ENCODE measurements around the gene MRTFA. TPM values are rescaled to one million over a fixed set of nuclear protein-coding genes. Genes with fewer than 3 reads are reported as not detected.
"Not testable (repeated sequence)": the region's sequence is repeated elsewhere in the genome, so short reads cannot be mapped to it uniquely, and the experiment has no call there.

The MRTFA gene
- polyA plus RNA-seq, 3 donors: 15.3 to 19.7 (median 15.8) TPM

- WGBS, 3 donors: 91 to 100% (median 92%) methylated on average over 1 of the region's 1 CpG
- no peak overlapping the region for H3K27ac ChIP-seq (ENCODE audit: low read depth, low read length)
Observed at GRCh38 chr22:40610329-40610850, 26.1 kb downstream of the MRTFA start.

- no peak overlapping the region for H3K27ac ChIP-seq (ENCODE audit: low read depth, low read length)
- 63 to 70% (median 69%) methylated on average over 3 of the region's 3 CpGs for WGBS, 3 donors
Observed at GRCh38 chr22:40609216-40609615, 27.3 kb downstream of the MRTFA start.

DNA sequence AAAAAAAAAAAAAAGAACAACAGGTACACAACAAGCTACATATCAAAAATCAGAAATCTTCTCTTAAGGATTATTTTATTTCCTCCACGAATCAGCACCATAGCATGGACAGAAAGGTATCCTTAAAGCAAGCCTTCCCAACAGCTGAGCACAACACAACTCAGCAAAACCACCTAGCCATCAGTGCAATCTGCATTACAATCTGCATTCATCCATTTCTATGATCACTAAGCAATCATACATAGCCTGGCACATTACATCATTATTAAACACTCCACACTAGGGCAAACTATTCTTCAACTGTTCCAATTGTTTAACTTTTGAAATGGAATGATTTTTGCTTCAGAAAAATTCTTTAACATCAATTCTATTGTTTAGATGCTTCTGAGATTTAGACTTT is 29.0 kb downstream of the MRTFA start:
- H3K27ac ChIP-seq (ENCODE audit: low read depth, low read length): no peak overlapping the region
- 64 to 88% (median 86%) methylated on average over 1 of the region's 1 CpG for WGBS, 3 donors

DNA sequence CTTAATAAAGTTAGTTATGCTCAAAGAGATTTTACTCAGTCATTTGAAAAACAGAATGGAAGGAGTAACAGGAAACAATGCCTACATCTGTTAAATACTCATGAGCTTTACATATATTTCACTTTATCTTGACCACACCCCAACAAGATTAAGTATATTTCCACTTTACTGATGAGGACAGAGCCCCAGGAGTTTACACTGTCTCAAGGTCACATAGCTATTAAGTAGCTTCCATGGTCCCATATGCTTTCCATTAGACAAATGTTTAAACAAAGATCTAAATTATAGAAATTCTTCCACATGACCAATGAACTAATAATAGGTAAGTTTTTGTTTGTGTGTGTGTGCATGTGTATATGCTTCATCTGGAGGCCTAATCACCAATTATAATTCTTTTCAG is 30.2 kb downstream of the MRTFA start:
- no peak overlapping the region for H3K27ac ChIP-seq (ENCODE audit: low read depth, low read length)

- 6 to 48% (median 42%) methylated on average over 1 of the region's 1 CpG for WGBS, 3 donors
- H3K27ac ChIP-seq (ENCODE audit: low read depth, low read length): no peak overlapping the region
Observed at GRCh38 chr22:40605761-40606160, 30.8 kb downstream of the MRTFA start.

- no peak overlapping the region for H3K27ac ChIP-seq (ENCODE audit: low read depth, low read length)
- WGBS, 3 donors: 39 to 67% (median 51%) methylated on average over 4 of the region's 4 CpGs
Observed at GRCh38 chr22:40603088-40603605, 33.4 kb downstream of the MRTFA start.

GRCh38 chr22:40602231-40602630 is 34.3 kb downstream of the MRTFA start:
- H3K27ac ChIP-seq (ENCODE audit: low read depth, low read length): no peak overlapping the region
- 67 to 76% (median 76%) methylated on average over 1 of the region's 1 CpG for WGBS, 3 donors

- H3K27ac ChIP-seq (ENCODE audit: low read depth, low read length): no peak overlapping the region
- 97 to 99% (median 98%) methylated on average over 6 of the region's 6 CpGs for WGBS, 3 donors
Observed at GRCh38 chr22:40599731-40600130, 36.8 kb downstream of the MRTFA start.

DNA sequence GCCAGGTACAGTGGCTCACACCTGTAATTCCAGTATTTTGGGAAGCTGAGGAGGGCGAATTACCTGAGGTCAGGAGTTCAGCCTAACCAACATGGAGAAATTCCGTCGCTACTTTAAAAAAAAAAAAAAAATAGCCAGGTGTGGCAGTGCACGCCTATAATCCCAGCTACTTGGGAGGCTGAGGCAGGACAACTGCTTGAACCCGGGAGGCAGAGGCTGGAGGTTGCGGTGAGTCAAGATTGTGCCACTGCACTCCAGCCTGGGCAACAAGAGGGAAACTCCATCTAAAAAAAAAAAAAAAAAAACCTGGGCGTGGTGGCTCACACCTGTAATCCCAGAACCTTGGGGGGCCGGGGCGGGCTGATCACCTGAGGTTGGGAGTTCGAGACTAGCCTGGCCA is 37.8 kb downstream of the MRTFA start:
- 83 to 97% (median 97%) methylated on average over 10 of the region's 10 CpGs for WGBS, 3 donors

DNA sequence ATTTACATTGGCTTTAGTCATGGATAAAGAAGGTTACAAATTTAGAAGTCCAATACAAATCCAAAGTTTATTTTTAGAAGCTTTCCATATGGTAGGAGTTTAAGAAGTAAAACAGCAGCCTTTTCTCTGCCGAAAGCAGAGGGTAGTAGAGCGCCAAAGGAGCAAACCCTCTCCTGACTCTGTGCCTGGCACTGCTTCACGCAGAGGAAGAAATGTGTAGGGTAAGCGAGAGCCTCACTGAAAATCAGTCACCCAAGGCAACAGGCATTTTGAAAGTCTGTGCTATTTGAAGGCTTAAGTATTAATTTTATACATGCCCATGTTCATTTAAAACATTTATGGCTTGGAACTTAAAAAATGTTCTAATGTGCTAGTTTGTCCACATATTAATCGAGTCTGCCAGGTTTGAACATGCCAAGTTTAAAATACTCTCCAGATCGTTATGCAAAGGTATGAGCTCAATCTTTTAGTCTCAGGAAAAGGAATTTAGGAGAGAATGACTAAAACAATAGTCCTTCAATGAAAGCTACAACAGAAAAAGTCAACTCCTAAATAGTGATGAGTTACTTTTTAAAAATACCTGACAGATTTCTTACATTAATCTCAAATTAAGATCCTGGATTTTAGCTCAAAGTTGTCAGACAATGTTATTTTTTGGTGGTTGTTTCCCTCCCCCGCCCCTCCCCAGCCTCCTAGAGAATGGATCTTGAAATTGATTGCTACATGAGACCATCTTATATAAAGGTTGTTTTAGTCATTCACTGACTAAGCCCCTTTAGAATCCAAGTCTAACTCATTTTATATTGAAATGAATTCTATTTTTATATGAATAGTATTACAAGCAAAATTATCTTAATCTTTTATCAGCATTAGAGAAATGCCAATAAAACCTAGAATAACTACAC is 38.7 kb downstream of the MRTFA start:
- 31 to 75% (median 71%) methylated on average over 7 of the region's 7 CpGs for WGBS, 3 donors
- no peak overlapping the region for H3K27ac ChIP-seq (ENCODE audit: low read depth, low read length)

More for the DNA sequence above, 37.8 kb downstream of the MRTFA start:
- not testable (repeated sequence) for H3K27ac ChIP-seq (ENCODE audit: low read depth, low read length)

DNA sequence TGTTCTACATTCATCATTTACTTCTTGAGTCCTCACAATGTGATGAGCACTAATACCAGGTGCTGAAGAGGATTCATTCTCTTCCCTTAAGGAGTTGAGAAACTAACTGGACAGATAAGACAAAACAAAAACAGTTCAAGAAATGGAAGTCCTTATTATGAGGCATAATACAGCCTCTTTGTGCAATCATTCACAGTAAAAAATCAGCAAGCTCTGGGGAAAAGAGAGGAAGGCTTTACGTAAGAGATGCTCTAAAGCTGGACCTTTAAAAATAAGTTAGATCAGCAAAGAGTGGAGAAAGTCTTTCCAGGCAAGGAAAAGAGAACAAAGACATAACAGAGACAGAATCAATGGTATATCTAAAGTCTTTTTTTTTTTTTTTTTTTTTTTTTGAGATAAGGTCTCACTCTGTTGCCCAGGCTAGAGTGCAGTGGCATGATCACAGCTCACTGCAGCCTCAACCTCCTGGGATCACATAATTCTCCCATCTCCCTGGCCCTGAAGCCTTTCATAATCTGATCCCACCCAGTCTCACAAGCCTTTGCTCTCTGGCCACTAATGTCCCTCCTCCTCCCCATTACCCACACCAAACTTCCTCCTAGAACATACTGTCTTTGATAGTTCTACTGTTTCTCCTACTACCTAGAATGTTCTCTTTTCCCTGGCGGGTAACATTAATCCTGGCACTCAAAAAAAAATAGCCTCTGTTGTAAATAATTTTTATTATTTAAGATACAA is 40.9 kb downstream of the MRTFA start:
- 70 to 93% (median 81%) methylated on average over 2 of the region's 2 CpGs for WGBS, 3 donors
- H3K27ac ChIP-seq (ENCODE audit: low read depth, low read length): no peak overlapping the region

GRCh38 chr22:40594924-40595323 is 41.6 kb downstream of the MRTFA start:
- no peak overlapping the region for H3K27ac ChIP-seq (ENCODE audit: low read depth, low read length)
- WGBS, 3 donors: 79 to 89% (median 86%) methylated on average over 4 to 8 of the region's 8 CpGs

GRCh38 chr22:40594346-40594745 is 42.2 kb downstream of the MRTFA start:
- no peak overlapping the region for H3K27ac ChIP-seq (ENCODE audit: low read depth, low read length)
- 55 to 82% (median 75%) methylated on average over 3 of the region's 3 CpGs for WGBS, 3 donors

GRCh38 chr22:40593460-40594273 is 42.9 kb downstream of the MRTFA start:
- H3K27ac ChIP-seq (ENCODE audit: low read depth, low read length): no peak overlapping the region
- WGBS, 3 donors: 41 to 86% (median 83%) methylated on average over 5 of the region's 5 CpGs

- 70 to 94% (median 93%) methylated on average over 2 of the region's 2 CpGs for WGBS, 3 donors
- no peak overlapping the region for H3K27ac ChIP-seq (ENCODE audit: low read depth, low read length)
Observed at GRCh38 chr22:40592352-40593113, 44.0 kb downstream of the MRTFA start.

- no peak overlapping the region for H3K27ac ChIP-seq (ENCODE audit: low read depth, low read length)
- WGBS, 3 donors: 91 to 92% (median 92%) methylated on average over 7 of the region's 7 CpGs
Observed at GRCh38 chr22:40588726-40589125, 47.8 kb downstream of the MRTFA start.

GRCh38 chr22:40586781-40587180 is 49.7 kb downstream of the MRTFA start:
- WGBS, 3 donors: 91 to 99% (median 97%) methylated on average over 5 of the region's 5 CpGs
- H3K27ac ChIP-seq (ENCODE audit: low read depth, low read length): no peak overlapping the region

DNA sequence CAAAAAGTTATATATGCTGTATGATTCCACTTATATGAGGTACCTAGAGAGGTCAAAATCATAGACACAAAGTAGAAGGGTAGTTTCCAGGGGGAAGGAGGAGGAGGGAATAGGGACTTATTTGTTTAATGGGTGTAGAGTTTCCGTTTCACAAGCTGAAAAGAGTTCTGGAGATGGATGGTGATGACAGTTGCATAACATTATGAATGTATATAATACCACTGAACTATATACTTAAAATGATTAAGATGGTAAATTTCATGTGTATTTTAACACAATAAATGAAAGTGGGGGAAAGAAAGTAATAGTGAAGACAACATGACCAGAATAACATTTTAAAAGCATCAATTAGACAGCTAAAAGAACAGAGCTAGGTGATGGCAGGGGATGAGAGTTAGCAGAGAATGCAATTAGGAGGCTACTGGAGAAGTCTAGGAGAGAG is 51.2 kb downstream of the MRTFA start:
- WGBS, 3 donors: 55 to 79% (median 76%) methylated on average over 1 of the region's 1 CpG
- H3K27ac ChIP-seq (ENCODE audit: low read depth, low read length): no peak overlapping the region
